Left lung (tissue), 10 donors: Measurements from ENCODE around the gene SCMH1. TPM values are rescaled to one million over a fixed set of nuclear protein-coding genes. Genes with fewer than 3 reads are reported as not detected.

Experiments
- ATAC-seq: fragments of 200-7000 bp; cut with Tn5 transposase; one replicate; pipeline ENCODE4 v1.9.1; 2020; ENCODE audit warnings: moderate library complexity
- DNase-seq, 4 donors: peaks; one replicate each; pipeline ENCODE4 v3.0.0-alpha.2; 2013 to 2020
- H3K27ac ChIP-seq, 2 donors: fragments of 200-600 bp; sonication (generic) in 1 of 2; one replicate each; pipeline versions ENCODE4 v1.5.0 to v1.8.0; 2020 to 2021
- H3K27me3 ChIP-seq, 2 donors: fragments of 200-600 bp; sonication (generic) in 1 of 2; one replicate each; pipeline versions ENCODE4 v1.5.0 to v1.8.0; 2020 to 2021
- H3K36me3 ChIP-seq, 2 donors: fragments of 200-600 bp; sonication (generic) in 1 of 2; one replicate each; pipeline versions ENCODE4 v1.5.0 to v1.8.0; 2020 to 2021
- H3K4me1 ChIP-seq, 2 donors: fragments of 200-600 bp; one replicate each; pipeline ENCODE4 v1.8.0; 2021
- H3K4me3 ChIP-seq, 2 donors: fragments of 200-600 bp; sonication (generic) in 1 of 2; one replicate each; pipeline versions ENCODE4 v1.5.0 to v1.8.0; 2020 to 2021; ENCODE audit warnings: mild to moderate bottlenecking in 1 of 2
- H3K9me3 ChIP-seq, 2 donors: fragments of 200-600 bp; sonication (generic) in 1 of 2; one replicate each; pipeline versions ENCODE4 v1.5.0 to v1.8.0; 2020 to 2021
- intact Hi-C, 2 donors: fragments of 100-400 bp; cut with DNase I; formaldehyde crosslinking; loops; one replicate each; pipeline versions ENCODE4 v1.11.2 to v1.14.2; 2022
- polyA plus RNA-seq, 6 donors: library from polyadenylated mRNA; unstranded; fragments of 120-200 nt; gene quantifications; one replicate each; pipeline ENCODE4 v1.2.1, GENCODE V29; 2013; ENCODE audit not compliant: insufficient read length in 6 of 6
- total RNA-seq, 2 donors: library from RNA; stranded (reverse); fragmentation: NEBNext Ultra II Directional; extraction: Animal tissue kit (Norgen Biotek cat#: 25700); gene quantifications; one replicate each; pipeline ENCODE4 v1.2.1, GENCODE V29; 2021
- TF ChIP-seq, protein P1 (sequence below), 2 donors: fragments of 200-600 bp; sonication (generic) in 1 of 2; IDR thresholded peaks; one replicate each; pipeline versions ENCODE4 v1.5.0 to v1.8.0; 2021; ENCODE audit warnings: antibody characterized with exemption in 2 of 2
- donor health status: DM: no; HTN: yes; CAD: no.
- donor health status: DM: no; HTN: no; CAD: no.

The SCMH1 gene
- total and polyA plus RNA-seq, 8 donors, result 27.8 to 56.1 (median 44.3) TPM

- Histone ChIP-seq H3K27ac (no peak overlapping the region), H3K4me1 (no peaks in the 10 kb centered on the region), H3K36me3 (peaks cover 0 to 74% of the 10 kb centered on the region in 2 donors), H3K4me3 (no peak overlapping the region), H3K9me3 (no peaks in the 10 kb centered on the region), H3K27me3 (no peaks in the 10 kb centered on the region)
- intact Hi-C loops, result no loop called here
- TF ChIP-seq, protein P1, sequence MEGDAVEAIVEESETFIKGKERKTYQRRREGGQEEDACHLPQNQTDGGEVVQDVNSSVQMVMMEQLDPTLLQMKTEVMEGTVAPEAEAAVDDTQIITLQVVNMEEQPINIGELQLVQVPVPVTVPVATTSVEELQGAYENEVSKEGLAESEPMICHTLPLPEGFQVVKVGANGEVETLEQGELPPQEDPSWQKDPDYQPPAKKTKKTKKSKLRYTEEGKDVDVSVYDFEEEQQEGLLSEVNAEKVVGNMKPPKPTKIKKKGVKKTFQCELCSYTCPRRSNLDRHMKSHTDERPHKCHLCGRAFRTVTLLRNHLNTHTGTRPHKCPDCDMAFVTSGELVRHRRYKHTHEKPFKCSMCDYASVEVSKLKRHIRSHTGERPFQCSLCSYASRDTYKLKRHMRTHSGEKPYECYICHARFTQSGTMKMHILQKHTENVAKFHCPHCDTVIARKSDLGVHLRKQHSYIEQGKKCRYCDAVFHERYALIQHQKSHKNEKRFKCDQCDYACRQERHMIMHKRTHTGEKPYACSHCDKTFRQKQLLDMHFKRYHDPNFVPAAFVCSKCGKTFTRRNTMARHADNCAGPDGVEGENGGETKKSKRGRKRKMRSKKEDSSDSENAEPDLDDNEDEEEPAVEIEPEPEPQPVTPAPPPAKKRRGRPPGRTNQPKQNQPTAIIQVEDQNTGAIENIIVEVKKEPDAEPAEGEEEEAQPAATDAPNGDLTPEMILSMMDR (IDR thresholded peaks at IDR 0.05), result no peak
- ATAC-seq (no peak), DNase-seq (no peak)
Measured at GRCh38 chr1:41033272-41033671, 208.8 kb downstream of the SCMH1 start.

GRCh38 chr1:41032147-41032546 lies 210.0 kb downstream of the SCMH1 start:
- Histone ChIP-seq H3K36me3 (peaks cover 0 to 74% of the 10 kb centered on the region in 2 donors), H3K4me3 (no peak overlapping the region), H3K4me1 (no peaks in the 10 kb centered on the region), H3K27me3 (no peaks in the 10 kb centered on the region), H3K27ac (no peak overlapping the region), H3K9me3 (no peaks in the 10 kb centered on the region)
- intact Hi-C loops, result no loop called here
- no peak for ATAC-seq
- no peak for DNase-seq
- TF ChIP-seq, protein P1 (IDR thresholded peaks at IDR 0.05), result no peak

DNA sequence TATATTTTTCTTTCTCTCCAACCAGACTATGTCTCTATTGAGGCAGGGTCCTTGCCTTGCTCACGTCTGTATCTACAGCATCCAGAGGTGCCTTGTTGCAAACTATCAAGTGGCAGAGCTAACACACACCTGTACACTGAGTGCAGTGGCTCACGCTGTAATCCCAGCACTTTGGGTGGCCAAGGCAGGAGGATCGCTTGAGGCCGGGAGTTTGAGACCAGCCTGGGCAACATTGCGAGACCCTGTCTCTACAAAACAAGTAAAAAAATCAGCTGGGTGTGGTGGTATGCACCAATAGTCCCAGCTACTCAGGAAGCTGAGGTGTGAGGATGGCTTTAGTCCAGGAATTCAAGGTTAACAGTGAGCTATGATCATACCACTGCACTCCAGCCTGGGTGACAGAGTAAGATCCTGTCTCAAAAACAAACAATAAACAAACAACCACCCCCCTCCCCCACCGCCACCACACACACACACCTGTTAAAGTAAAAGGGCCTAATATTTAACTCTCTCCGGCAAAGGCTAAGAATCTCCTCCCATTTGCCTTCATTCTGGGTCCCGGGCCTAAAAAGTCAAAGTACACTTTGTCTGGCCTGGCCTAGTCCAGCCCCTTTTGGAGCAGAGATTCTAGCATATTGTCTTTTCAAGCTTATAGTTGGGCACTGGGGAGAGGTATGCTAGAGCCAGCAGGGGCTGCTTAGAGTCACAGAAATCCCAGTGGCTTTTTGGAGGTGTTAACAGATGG lies 211.1 kb downstream of the SCMH1 start:
- H3K36me3 ChIP-seq, result peaks cover 0 to 76% of the 10 kb centered on the region in 2 donors
- H3K4me3 ChIP-seq, result no peak overlapping the region
- DNase-seq, result no peak
- TF ChIP-seq, protein P1 (IDR thresholded peaks at IDR 0.05), result no peak
- ATAC-seq, result no peak
- no peaks in the 10 kb centered on the region for H3K27me3 ChIP-seq
- H3K9me3 ChIP-seq, result no peaks in the 10 kb centered on the region
- no peaks in the 10 kb centered on the region for H3K4me1 ChIP-seq
- H3K27ac ChIP-seq, result no peak overlapping the region
- intact Hi-C loops, result no loop called here

- no peaks in the 10 kb centered on the region for H3K4me1 ChIP-seq
- H3K27me3 ChIP-seq, result no peaks in the 10 kb centered on the region
- H3K9me3 ChIP-seq, result no peaks in the 10 kb centered on the region
- no peak overlapping the region for H3K27ac ChIP-seq
- ATAC-seq (no peak), DNase-seq (no peak)
- H3K4me3 ChIP-seq, result no peak overlapping the region
- TF ChIP-seq, protein P1 (IDR thresholded peaks at IDR 0.05), result no peak
- intact Hi-C loops, result no loop called here
- H3K36me3 ChIP-seq, result peaks cover 0 to 86% of the 10 kb centered on the region in 2 donors
Measured at GRCh38 chr1:41028034-41028642, 214.0 kb downstream of the SCMH1 start.

DNA sequence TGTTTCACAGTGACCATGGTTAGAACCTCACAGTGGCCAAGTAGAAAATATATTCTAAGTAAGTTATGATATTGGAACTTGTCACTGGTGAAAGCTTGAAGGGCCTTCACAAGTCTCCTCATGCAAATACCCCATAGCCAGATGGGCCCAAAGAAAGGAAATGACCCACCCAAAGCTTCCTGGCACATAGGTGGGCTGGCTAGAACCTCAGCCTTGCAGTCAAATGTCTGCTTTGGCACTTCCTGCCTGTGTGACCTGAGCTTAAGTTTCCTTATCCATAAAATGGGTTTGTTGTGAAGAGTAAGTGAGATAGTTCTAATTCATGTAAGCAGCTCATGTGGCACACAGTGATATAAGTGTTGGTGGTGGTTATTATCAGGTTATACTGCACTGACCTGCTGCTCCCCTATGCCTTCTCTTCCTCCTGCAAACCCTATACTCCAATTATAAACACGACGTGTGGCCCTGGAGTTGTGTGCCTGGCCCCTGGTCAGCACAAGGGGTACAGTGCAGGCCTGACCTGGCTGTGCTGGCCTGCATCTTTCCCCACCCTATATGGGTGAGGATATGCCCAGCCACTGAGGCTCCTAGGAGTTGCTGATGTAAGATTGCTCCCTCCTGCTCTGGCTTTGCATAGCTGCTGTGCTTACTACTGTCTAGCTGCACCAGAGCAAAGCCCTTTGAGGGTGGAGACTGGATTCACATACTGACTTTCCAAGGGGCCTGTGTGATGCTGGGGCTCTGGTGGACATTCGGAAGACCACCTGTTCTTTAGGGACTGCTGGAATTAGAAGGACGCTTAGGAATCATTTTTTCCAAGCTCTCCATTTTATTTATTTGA lies 215.9 kb downstream of the SCMH1 start:
- DNase-seq (no peak), ATAC-seq (no peak)
- H3K9me3 ChIP-seq, result no peaks in the 10 kb centered on the region
- no peak overlapping the region for H3K4me3 ChIP-seq
- H3K36me3 ChIP-seq, result peaks cover 0 to 69% of the 10 kb centered on the region in 2 donors
- TF ChIP-seq, protein P1 (IDR thresholded peaks at IDR 0.05), result no peak
- no peak overlapping the region for H3K27ac ChIP-seq
- no peaks in the 10 kb centered on the region for H3K27me3 ChIP-seq
- H3K4me1 ChIP-seq, result no peaks in the 10 kb centered on the region
- intact Hi-C loops, result no loop called here
